Effector memory CD8-positive, alpha-beta T cell (primary cell): ENCODE data around the gene TTL.

Experiments
- ATAC-seq: fragments of 150-1000 bp; cut with Tn5 transposase; replicated peaks from 2 replicates; pipeline ENCODE4 v1.10.0; 2021; ENCODE audit warnings: mild to moderate bottlenecking, moderate library complexity
- DNase-seq, 3 experiments: peaks; one replicate each; pipeline ENCODE4 v3.0.0; 2021
- H3K27ac Mint-ChIP-seq, 2 donors: one replicate each; pipeline ENCODE4 v1.8.0; 2022; ENCODE audit warnings: mild to moderate bottlenecking in 2 of 2, mixed read lengths in 2 of 2, moderate library complexity in 2 of 2
- H3K27me3 Mint-ChIP-seq, 2 donors: one replicate each; pipeline ENCODE4 v1.8.0; 2022; ENCODE audit warnings: mixed read lengths in 2 of 2
- H3K36me3 Mint-ChIP-seq: one replicate; pipeline ENCODE4 v1.8.0; 2022; ENCODE audit warnings: mild to moderate bottlenecking, moderate library complexity, mixed read lengths; ENCODE audit not compliant: insufficient read depth
- H3K4me1 Mint-ChIP-seq, 2 donors: one replicate each; pipeline ENCODE4 v1.8.0; 2022; ENCODE audit warnings: low read depth in 2 of 2, mixed read lengths in 2 of 2
- H3K4me3 Mint-ChIP-seq, 2 donors: one replicate each; pipeline ENCODE4 v1.8.0; 2022; ENCODE audit warnings: mild to moderate bottlenecking in 2 of 2, mixed read lengths in 2 of 2, moderate library complexity in 2 of 2
- H3K9me3 Mint-ChIP-seq, 2 donors: one replicate each; pipeline ENCODE4 v1.8.0; 2022; ENCODE audit warnings: mixed read lengths in 2 of 2

TTL gene

DNA sequence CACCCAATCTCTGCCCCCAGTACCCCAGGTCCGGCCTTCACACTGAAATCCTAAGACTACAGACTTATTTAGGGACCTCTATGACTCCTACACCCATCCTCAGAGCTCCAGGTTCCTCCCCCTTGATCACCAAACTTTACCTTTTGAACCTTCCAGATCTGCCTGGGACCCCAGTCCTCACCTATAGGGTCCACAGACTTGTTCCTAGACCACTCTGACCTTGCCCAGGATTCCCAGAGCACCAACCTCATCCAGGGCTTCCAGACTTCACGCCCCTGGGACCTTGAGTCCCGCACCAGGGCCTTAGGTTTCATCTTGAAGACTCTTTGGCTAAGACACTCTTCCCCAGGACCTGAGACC is 102.9 kb downstream of the TTL start:
- Mint-ChIP-seq H3K4me3 (peak overlapping the region; percentile 97 to 98), H3K4me1 (peaks cover 31 to 34% of the 10 kb centered on the region in 2 donors), H3K36me3 (peaks cover 31% of the 10 kb centered on the region), H3K27me3 (no peaks in the 10 kb centered on the region), H3K27ac (peak overlapping the region; percentile 98 to 99), H3K9me3 (no peaks in the 10 kb centered on the region)
- ATAC-seq (no peak), DNase-seq (no peak)

DNA sequence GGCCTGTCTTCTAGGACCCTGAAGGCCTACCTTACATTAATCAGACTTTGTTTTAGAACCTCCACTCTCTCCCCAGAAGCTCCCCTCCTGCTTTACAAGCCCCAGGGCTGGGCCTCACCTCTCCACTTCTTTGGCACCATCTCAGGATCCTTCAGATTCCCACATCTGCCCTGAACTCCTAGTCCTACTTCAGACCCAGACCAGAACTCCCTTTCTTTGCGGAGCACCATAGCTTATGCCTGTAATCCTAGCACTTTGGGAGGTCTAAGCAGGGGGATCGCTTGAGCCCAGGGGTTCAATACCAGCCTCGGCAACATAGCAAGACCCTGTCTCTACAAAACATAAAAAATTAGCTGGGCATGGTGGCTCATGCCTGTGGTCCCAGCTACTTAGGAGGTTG is 103.4 kb downstream of the TTL start:
- H3K36me3 Mint-ChIP-seq = peaks cover 31% of the 10 kb centered on the region
- H3K27me3 Mint-ChIP-seq = no peaks in the 10 kb centered on the region
- peaks cover 31 to 33% of the 10 kb centered on the region in 2 donors for H3K4me1 Mint-ChIP-seq
- ATAC-seq (no peak), DNase-seq (no peak)
- no peaks in the 10 kb centered on the region for H3K9me3 Mint-ChIP-seq
- H3K4me3 Mint-ChIP-seq = peak overlapping the region; percentile 97 to 98
- H3K27ac Mint-ChIP-seq = peak overlapping the region; percentile 98 to 99

DNA sequence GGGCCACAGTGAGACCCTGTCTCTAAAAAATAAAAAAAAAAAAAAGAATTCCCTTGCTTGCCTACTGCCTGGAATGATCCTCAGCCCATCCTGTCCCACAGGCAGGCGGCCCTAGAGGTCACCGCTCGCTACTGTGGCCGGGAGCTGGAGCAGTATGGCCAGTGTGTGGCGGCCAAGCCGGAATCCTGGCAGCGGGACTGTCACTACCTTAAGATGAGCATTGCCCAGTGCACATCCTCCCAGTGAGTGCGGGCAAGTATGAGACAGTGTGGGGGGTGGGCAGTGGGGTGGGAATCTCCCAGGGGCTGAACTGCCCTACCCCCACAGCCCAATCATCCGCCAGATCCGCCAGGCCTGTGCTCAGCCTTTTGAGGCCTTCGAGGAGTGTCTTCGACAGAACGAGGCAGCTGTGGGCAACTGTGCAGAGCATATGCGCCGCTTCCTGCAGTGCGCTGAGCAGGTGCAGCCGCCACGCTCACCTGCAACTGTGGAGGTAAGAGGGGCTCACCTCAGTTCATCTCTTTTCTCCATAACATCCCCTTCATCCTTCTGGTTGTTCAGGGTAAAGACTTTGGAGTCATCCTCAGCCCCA is 104.0 kb downstream of the TTL start:
- Mint-ChIP-seq H3K36me3 (peaks cover 31% of the 10 kb centered on the region), H3K27ac (peak overlapping the region in 1 of 2 donors; percentile 64), H3K4me1 (peaks cover 31 to 32% of the 10 kb centered on the region in 2 donors), H3K4me3 (peak overlapping the region; percentile 63 to 97), H3K9me3 (no peaks in the 10 kb centered on the region), H3K27me3 (no peaks in the 10 kb centered on the region)
- no peak for DNase-seq
- ATAC-seq = no peak

DNA sequence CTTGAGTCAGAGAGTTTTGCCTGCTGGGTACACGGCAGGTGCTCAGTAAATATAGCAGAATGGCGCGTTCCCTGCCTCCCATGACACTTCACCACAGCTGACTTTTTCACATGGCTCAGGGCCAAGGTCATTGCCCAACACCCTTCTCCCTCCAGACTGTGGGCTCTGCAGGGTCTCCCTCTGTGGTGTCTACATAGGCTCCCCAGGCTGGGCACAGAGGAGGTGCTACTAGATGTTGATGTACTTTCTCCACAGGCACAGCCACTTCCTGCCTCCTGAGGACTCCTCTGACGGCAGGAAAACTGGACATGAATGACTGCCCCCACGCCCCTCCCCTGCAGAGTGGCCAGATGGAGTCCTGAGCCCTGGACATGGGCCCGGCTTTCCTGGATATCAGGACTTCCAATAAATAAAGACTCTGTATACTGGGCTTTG is 106.7 kb downstream of the TTL start:
- Mint-ChIP-seq H3K4me1 (peaks cover 29% of the 10 kb centered on the region in 2 donors), H3K27ac (no peak overlapping the region), H3K36me3 (peaks cover 39% of the 10 kb centered on the region), H3K27me3 (no peaks in the 10 kb centered on the region), H3K9me3 (no peaks in the 10 kb centered on the region), H3K4me3 (no peak overlapping the region)
- no peak for ATAC-seq
- DNase-seq = no peak
